Measurements from ENCODE around the gene KCNK6.

- TF ChIP-seq CTCF (IDR thresholded peaks at IDR 0.05; ENCODE audit: low read length) (no peak), EZH2 (optimal IDR thresholded peaks at IDR 0.05; ENCODE audit: low read depth, low read length) (no peak), EZH2phosphoT487 (IDR thresholded peaks at IDR 0.05; ENCODE audit: low read length) (no peak)
Measured at GRCh38 chr19:38326591-38326990, 6.9 kb downstream of the KCNK6 start.

All from MM.1S (cell line).